Measurements from ENCODE around the gene KLK3.
"Not testable (repeated sequence)": the region's sequence is repeated elsewhere in the genome, so short reads cannot be mapped to it uniquely, and the experiment has no call there.

The KLK3 gene

DNA sequence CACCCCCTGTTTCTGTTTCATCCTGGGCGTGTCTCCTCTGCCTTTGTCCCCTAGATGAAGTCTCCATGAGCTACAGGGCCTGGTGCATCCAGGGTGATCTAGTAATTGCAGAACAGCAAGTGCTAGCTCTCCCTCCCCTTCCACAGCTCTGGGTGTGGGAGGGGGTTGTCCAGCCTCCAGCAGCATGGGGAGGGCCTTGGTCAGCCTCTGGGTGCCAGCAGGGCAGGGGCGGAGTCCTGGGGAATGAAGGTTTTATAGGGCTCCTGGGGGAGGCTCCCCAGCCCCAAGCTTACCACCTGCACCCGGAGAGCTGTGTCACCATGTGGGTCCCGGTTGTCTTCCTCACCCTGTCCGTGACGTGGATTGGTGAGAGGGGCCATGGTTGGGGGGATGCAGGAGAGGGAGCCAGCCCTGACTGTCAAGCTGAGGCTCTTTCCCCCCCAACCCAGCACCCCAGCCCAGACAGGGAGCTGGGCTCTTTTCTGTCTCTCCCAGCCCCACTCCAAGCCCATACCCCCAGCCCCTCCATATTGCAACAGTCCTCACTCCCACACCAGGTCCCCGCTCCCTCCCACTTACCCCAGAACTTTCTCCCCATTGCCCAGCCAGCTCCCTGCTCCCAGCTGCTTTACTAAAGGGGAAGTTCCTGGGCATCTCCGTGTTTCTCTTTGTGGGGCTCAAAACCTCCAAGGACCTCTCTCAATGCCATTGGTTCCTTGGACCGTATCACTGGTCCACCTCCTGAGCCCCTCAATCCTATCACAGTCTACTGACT, at the start of gene KLK3:
KLK3 (plus strand) TSS at position 280 of the 775 bp plus-strand sequence; CDS start at position 321, 41 bp downstream.
- no peaks in the 10 kb centered on the region for H3K36me3 ChIP-seq (ENCODE audit: control insufficient read depth, insufficient read depth, low read length)
- no peaks in the 10 kb centered on the region for H3K4me1 ChIP-seq (ENCODE audit: control insufficient read depth, insufficient read depth, low read length)
- H3K9ac ChIP-seq (ENCODE audit: low read length): no peak within 1 kb of the TSS
- H3K27me3 ChIP-seq (ENCODE audit: control insufficient read depth, insufficient read depth, low read length): peaks cover 3% of the 10 kb centered on the region
- H3K4me3 ChIP-seq (ENCODE audit: low read length): no peak within 1 kb of the TSS
- H3K27ac ChIP-seq (ENCODE audit: low read depth, low read length): no peak within 1 kb of the TSS

DNA sequence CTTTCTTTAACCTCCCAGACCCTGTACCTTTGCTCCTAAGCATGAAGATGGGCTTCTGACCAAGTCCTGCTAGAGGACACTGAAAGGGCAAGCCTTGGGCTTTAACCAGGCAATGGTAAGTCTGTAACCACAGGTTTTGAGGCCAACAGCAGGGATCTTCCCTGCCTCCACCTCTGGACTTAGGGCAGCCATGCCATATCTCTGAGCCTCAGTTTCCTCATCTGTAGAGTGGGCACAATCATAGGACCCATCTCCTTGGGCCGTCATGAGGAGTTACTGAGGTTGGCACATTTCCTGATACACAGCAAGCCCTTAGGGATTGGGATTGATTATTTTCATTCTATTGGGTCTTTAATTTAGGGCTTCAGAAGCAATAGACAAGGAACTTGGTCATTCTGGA, 45.9 kb upstream of the KLK3 start:
- Histone ChIP-seq H3K36me3 (ENCODE audit: control insufficient read depth, insufficient read depth, low read length) (no peaks in the 10 kb centered on the region), H3K9ac (ENCODE audit: low read length) (no peak overlapping the region), H3K27me3 (ENCODE audit: control insufficient read depth, insufficient read depth, low read length) (no peaks in the 10 kb centered on the region), H3K4me1 (ENCODE audit: control insufficient read depth, insufficient read depth, low read length) (peaks cover 6% of the 10 kb centered on the region), H3K4me3 (ENCODE audit: low read length) (no peak overlapping the region), H3K27ac (ENCODE audit: low read depth, low read length) (no peak overlapping the region)

DNA sequence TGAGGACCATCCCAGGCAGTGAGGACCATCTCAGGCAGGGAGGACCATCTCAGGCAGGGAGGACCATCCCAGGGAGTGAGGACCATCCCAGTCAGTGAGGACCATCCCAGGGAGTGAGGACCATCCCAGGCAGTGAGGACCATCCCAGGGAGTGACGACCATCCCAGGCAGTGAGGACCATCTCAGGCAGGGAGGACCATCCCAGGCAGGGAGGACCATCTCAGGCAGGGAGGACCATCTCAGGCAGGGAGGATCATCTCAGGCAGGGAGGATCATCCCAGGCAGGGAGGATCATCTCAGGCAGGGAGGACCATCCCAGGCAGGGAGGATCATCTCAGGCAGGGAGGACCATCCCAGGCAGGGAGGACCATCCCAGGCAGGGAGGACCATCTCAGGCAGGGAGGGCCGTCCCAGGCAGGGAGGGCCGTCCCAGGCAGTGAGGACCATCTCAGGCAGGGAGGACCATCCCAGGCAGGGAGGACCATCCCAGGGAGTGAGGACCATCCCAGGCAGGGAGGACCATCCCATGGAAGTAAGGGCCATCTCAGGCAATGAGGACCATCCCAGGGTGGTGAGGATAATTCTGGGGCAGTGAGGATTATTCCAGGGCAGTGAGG, 43.0 kb upstream of the KLK3 start:
- H3K4me1 ChIP-seq (ENCODE audit: control insufficient read depth, insufficient read depth, low read length); H3K36me3 ChIP-seq (ENCODE audit: control insufficient read depth, insufficient read depth, low read length); H3K4me3 ChIP-seq (ENCODE audit: low read length); H3K27ac ChIP-seq (ENCODE audit: low read depth, low read length); H3K9ac ChIP-seq (ENCODE audit: low read length); H3K27me3 ChIP-seq (ENCODE audit: control insufficient read depth, insufficient read depth, low read length): not testable (repeated sequence)

- Histone ChIP-seq H3K4me1 (ENCODE audit: control insufficient read depth, insufficient read depth, low read length) (no peaks in the 10 kb centered on the region), H3K4me3 (ENCODE audit: low read length) (no peak overlapping the region), H3K27me3 (ENCODE audit: control insufficient read depth, insufficient read depth, low read length) (peaks cover 1% of the 10 kb centered on the region), H3K27ac (ENCODE audit: low read depth, low read length) (no peak overlapping the region), H3K9ac (ENCODE audit: low read length) (no peak overlapping the region), H3K36me3 (ENCODE audit: control insufficient read depth, insufficient read depth, low read length) (no peaks in the 10 kb centered on the region)
Measured at GRCh38 chr19:50812474-50812873, 42.2 kb upstream of the KLK3 start.

- Histone ChIP-seq H3K36me3 (ENCODE audit: control insufficient read depth, insufficient read depth, low read length) (no peaks in the 10 kb centered on the region), H3K4me3 (ENCODE audit: low read length) (no peak overlapping the region), H3K9ac (ENCODE audit: low read length) (no peak overlapping the region), H3K4me1 (ENCODE audit: control insufficient read depth, insufficient read depth, low read length) (no peaks in the 10 kb centered on the region), H3K27me3 (ENCODE audit: control insufficient read depth, insufficient read depth, low read length) (peaks cover 12% of the 10 kb centered on the region), H3K27ac (ENCODE audit: low read depth, low read length) (no peak overlapping the region)
Measured at GRCh38 chr19:50814883-50815282, 39.8 kb upstream of the KLK3 start.

GRCh38 chr19:50815439-50815838, 39.3 kb upstream of the KLK3 start:
- H3K27me3 ChIP-seq (ENCODE audit: control insufficient read depth, insufficient read depth, low read length): peaks cover 17% of the 10 kb centered on the region
- no peaks in the 10 kb centered on the region for H3K36me3 ChIP-seq (ENCODE audit: control insufficient read depth, insufficient read depth, low read length)
- H3K4me1 ChIP-seq (ENCODE audit: control insufficient read depth, insufficient read depth, low read length): no peaks in the 10 kb centered on the region
- H3K9ac ChIP-seq (ENCODE audit: low read length): no peak overlapping the region
- no peak overlapping the region for H3K27ac ChIP-seq (ENCODE audit: low read depth, low read length)
- no peak overlapping the region for H3K4me3 ChIP-seq (ENCODE audit: low read length)

GRCh38 chr19:50817941-50818858, 36.5 kb upstream of the KLK3 start:
- H3K27me3 ChIP-seq (ENCODE audit: control insufficient read depth, insufficient read depth, low read length): peaks cover 22% of the 10 kb centered on the region
- H3K36me3 ChIP-seq (ENCODE audit: control insufficient read depth, insufficient read depth, low read length): no peaks in the 10 kb centered on the region
- H3K4me1 ChIP-seq (ENCODE audit: control insufficient read depth, insufficient read depth, low read length): no peaks in the 10 kb centered on the region
- H3K27ac ChIP-seq (ENCODE audit: low read depth, low read length): no peak overlapping the region
- no peak overlapping the region for H3K9ac ChIP-seq (ENCODE audit: low read length)
- H3K4me3 ChIP-seq (ENCODE audit: low read length): peak overlapping the region; percentile 47

DNA sequence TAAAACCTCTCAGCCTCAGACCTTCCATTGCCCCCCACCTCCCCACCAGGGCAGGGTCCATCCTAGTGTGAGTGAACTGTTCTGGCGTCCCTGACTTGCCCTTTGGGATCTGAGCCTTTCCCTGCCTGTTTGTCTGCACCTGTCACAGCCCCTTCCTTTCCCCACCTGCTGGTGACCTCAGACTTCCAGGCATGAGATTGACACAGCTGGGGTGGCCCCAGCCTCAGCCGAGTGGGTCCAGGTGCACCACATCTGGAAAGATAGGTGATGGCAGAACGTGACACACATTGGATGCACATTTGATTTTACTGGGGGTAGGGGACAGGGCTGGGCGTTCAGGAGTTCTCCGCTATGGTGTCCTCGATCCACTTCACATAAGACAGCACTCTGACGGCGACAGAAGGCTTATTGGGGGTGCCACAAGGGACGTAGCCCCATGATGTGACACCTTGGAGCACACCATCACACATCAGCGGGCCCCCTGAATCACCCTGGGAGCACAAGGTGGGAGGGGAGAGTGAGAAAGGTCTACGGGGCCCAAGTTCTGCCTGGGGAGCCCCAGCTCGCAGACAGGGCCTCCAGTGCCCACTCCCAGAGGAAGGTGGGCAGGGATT, 35.7 kb upstream of the KLK3 start:
- H3K36me3 ChIP-seq (ENCODE audit: control insufficient read depth, insufficient read depth, low read length): no peaks in the 10 kb centered on the region
- H3K9ac ChIP-seq (ENCODE audit: low read length): no peak overlapping the region
- no peaks in the 10 kb centered on the region for H3K4me1 ChIP-seq (ENCODE audit: control insufficient read depth, insufficient read depth, low read length)
- peaks cover 22% of the 10 kb centered on the region for H3K27me3 ChIP-seq (ENCODE audit: control insufficient read depth, insufficient read depth, low read length)
- no peak overlapping the region for H3K27ac ChIP-seq (ENCODE audit: low read depth, low read length)
- H3K4me3 ChIP-seq (ENCODE audit: low read length): no peak overlapping the region

DNA sequence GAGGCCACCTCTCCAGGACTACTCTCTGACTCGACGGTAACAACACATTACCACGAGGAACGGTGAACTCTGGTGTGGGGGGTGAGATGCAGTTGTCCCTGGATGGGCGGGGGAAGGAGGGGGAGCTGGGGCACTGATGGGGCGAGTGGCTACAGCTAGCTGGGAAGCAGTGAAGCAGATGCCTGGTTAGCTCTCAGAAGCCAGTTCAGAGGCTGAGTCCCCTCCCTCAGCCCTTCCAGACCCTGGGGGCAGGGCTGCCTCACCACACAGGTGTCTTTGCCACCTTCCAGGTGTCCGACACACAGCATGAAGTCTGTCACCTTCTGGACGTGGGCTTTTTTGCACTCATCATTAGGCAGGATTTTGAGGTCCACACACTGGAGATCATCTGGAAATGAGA, 35.1 kb upstream of the KLK3 start:
- Histone ChIP-seq H3K4me3 (ENCODE audit: low read length) (peak overlapping the region; percentile 30), H3K4me1 (ENCODE audit: control insufficient read depth, insufficient read depth, low read length) (no peaks in the 10 kb centered on the region), H3K27ac (ENCODE audit: low read depth, low read length) (no peak overlapping the region), H3K9ac (ENCODE audit: low read length) (no peak overlapping the region), H3K27me3 (ENCODE audit: control insufficient read depth, insufficient read depth, low read length) (peaks cover 22% of the 10 kb centered on the region), H3K36me3 (ENCODE audit: control insufficient read depth, insufficient read depth, low read length) (no peaks in the 10 kb centered on the region)

- Histone ChIP-seq H3K4me1 (ENCODE audit: control insufficient read depth, insufficient read depth, low read length) (no peaks in the 10 kb centered on the region), H3K36me3 (ENCODE audit: control insufficient read depth, insufficient read depth, low read length) (no peaks in the 10 kb centered on the region), H3K9ac (ENCODE audit: low read length) (no peak overlapping the region), H3K27ac (ENCODE audit: low read depth, low read length) (no peak overlapping the region), H3K27me3 (ENCODE audit: control insufficient read depth, insufficient read depth, low read length) (peaks cover 22% of the 10 kb centered on the region), H3K4me3 (ENCODE audit: low read length) (peak overlapping the region; percentile 30)
Measured at GRCh38 chr19:50820086-50820485, 34.6 kb upstream of the KLK3 start.

GRCh38 chr19:50820549-50821247, 34.0 kb upstream of the KLK3 start:
- H3K4me1 ChIP-seq (ENCODE audit: control insufficient read depth, insufficient read depth, low read length): no peaks in the 10 kb centered on the region
- H3K27me3 ChIP-seq (ENCODE audit: control insufficient read depth, insufficient read depth, low read length): peaks cover 22% of the 10 kb centered on the region
- no peak overlapping the region for H3K27ac ChIP-seq (ENCODE audit: low read depth, low read length)
- H3K4me3 ChIP-seq (ENCODE audit: low read length): peak overlapping the region; percentile 32
- no peaks in the 10 kb centered on the region for H3K36me3 ChIP-seq (ENCODE audit: control insufficient read depth, insufficient read depth, low read length)
- H3K9ac ChIP-seq (ENCODE audit: low read length): no peak overlapping the region

All from rectal smooth muscle tissue (tissue), 1 donor.